DOHH2 (cell line): ENCODE measurements around the gene HOXC6.

Experiments used
- H3F3A ChIP-seq: fragments of 200-600 bp; sonication (generic), shearing (Covaris generic); 2 replicates; pipeline ENCODE4 v1.6.0; 2016; ENCODE audit warnings: antibody characterized with exemption, mild to moderate bottlenecking; ENCODE audit not compliant: control insufficient read depth, insufficient read depth
- H3K27ac ChIP-seq: fragments of 200-600 bp; sonication (generic); 2 replicates; pipeline ENCODE4 v1.5.1; 2014; ENCODE audit warnings: low read depth, mild to moderate bottlenecking, low read length, moderate library complexity
- H3K27me3 ChIP-seq: fragments of 200-600 bp; sonication (generic); 2 replicates; pipeline ENCODE4 v1.6.1; 2014; ENCODE audit warnings: mild to moderate bottlenecking, low read length, mixed read lengths; ENCODE audit not compliant: control insufficient read depth
- H3K36me3 ChIP-seq: fragments of 200-600 bp; sonication (generic); 2 replicates; pipeline ENCODE4 v1.6.1; 2014; ENCODE audit warnings: mild to moderate bottlenecking, low read length, moderate library complexity, mixed read lengths; ENCODE audit not compliant: control insufficient read depth
- H3K4me1 ChIP-seq: fragments of 200-600 bp; sonication (generic); 2 replicates; pipeline ENCODE4 v1.6.1; 2014; ENCODE audit warnings: mild to moderate bottlenecking, low read length, mixed read lengths; ENCODE audit not compliant: control insufficient read depth
- H3K4me2 ChIP-seq: fragments of 200-600 bp; sonication (generic); 2 replicates; pipeline ENCODE4 v1.6.0; 2014; ENCODE audit warnings: mild to moderate bottlenecking, low read length, moderate library complexity
- H3K4me3 ChIP-seq: fragments of 200-600 bp; sonication (generic); 2 replicates; pipeline ENCODE4 v1.5.1; 2014; ENCODE audit warnings: mild to moderate bottlenecking, low read length, mixed read lengths
- H3K79me2 ChIP-seq: fragments of 200-600 bp; sonication (generic); 2 replicates; pipeline ENCODE4 v1.6.1; 2014; ENCODE audit warnings: mild to moderate bottlenecking, low read length, mixed read lengths; ENCODE audit not compliant: control insufficient read depth
- H3K9me2 ChIP-seq: fragments of 200-600 bp; sonication (generic); replicated peaks from 2 replicates; pipeline ENCODE4 v1.6.1; 2014; ENCODE audit warnings: mild to moderate bottlenecking, low read length, mixed read lengths; ENCODE audit not compliant: control insufficient read depth
- H3K9me3 ChIP-seq: fragments of 200-600 bp; sonication (generic); 2 replicates; pipeline ENCODE4 v1.6.1; 2014; ENCODE audit warnings: antibody characterized with exemption, low read length, mixed read lengths; ENCODE audit not compliant: control insufficient read depth, insufficient read depth
- H4K20me1 ChIP-seq: fragments of 200-600 bp; sonication (generic); 2 replicates; pipeline ENCODE4 v1.6.0; 2014; ENCODE audit warnings: low read depth, mild to moderate bottlenecking, antibody characterized with exemption, low read length, moderate library complexity; ENCODE audit not compliant: control insufficient read depth, insufficient read depth
- CTCF ChIP-seq: fragments of 200-600 bp; sonication (generic); IDR thresholded peaks from one replicate; pipeline ENCODE4 v1.5.1; 2014; ENCODE audit warnings: antibody characterized with exemption, mild to moderate bottlenecking, low read depth, low read length; ENCODE audit not compliant: poor library complexity, severe bottlenecking
- EZH2phosphoT487 ChIP-seq: fragments of 200-600 bp; sonication (generic); IDR thresholded peaks from 2 replicates; pipeline ENCODE4 v1.6.1; 2017; ENCODE audit warnings: borderline replicate concordance, mild to moderate bottlenecking, antibody characterized with exemption, low read length, moderate library complexity, mixed read lengths

Gene HOXC6

GRCh38 chr12:54018468-54018984 lies 9.7 kb upstream of the HOXC6 start:
- Histone ChIP-seq H3K9me3 (no peaks in the 10 kb centered on the region), H3K27me3 (peaks cover 44% of the 10 kb centered on the region), H3K36me3 (no peaks in the 10 kb centered on the region), H3K79me2 (0 out of 2 replicates have a peak, but pooled peaks cover 4% of the 10 kb centered on the region), H3K4me3 (peak overlapping the region; percentile 92), H4K20me1 (no peaks in the 10 kb centered on the region), H3F3A (0 out of 2 replicates have a peak, but pooled peaks cover 2% of the 10 kb centered on the region), H3K9me2 (no peaks in the 10 kb centered on the region), H3K4me1 (peaks cover 11% of the 10 kb centered on the region), H3K27ac (peak overlapping the region; percentile 69), H3K4me2 (peak overlapping the region; percentile 89)
- TF ChIP-seq CTCF = no peak
- no peak for TF ChIP-seq EZH2phosphoT487

GRCh38 chr12:54019091-54019811 lies 9.0 kb upstream of the HOXC6 start:
- Histone ChIP-seq H3K4me1 (peaks cover 11% of the 10 kb centered on the region), H4K20me1 (no peaks in the 10 kb centered on the region), H3K27ac (no peak overlapping the region)

GRCh38 chr12:54019924-54020590 lies 8.2 kb upstream of the HOXC6 start:
- no peaks in the 10 kb centered on the region for H3K9me3 ChIP-seq
- H3K4me3 ChIP-seq = no peak overlapping the region
- peaks cover 11% of the 10 kb centered on the region for H3K4me1 ChIP-seq
- H3K79me2 ChIP-seq = 0 out of 2 replicates have a peak, but pooled peaks cover 4% of the 10 kb centered on the region
- no peaks in the 10 kb centered on the region for H4K20me1 ChIP-seq
- H3K9me2 ChIP-seq = no peaks in the 10 kb centered on the region
- H3K4me2 ChIP-seq = no peak overlapping the region
- 0 out of 2 replicates have a peak, but pooled peaks cover 2% of the 10 kb centered on the region for H3F3A ChIP-seq
- no peak overlapping the region for H3K27ac ChIP-seq
- no peaks in the 10 kb centered on the region for H3K36me3 ChIP-seq
- peaks cover 36% of the 10 kb centered on the region for H3K27me3 ChIP-seq
- TF ChIP-seq CTCF (no peak), EZH2phosphoT487 (no peak)

More at GRCh38 chr12:54019091-54019811, 9.0 kb upstream of the HOXC6 start:
- Histone ChIP-seq H3K9me2 (no peaks in the 10 kb centered on the region), H3K4me3 (no peak overlapping the region), H3K36me3 (no peaks in the 10 kb centered on the region), H3F3A (0 out of 2 replicates have a peak, but pooled peaks cover 2% of the 10 kb centered on the region), H3K4me2 (peak overlapping the region; percentile 89; the same call in 1 of the 2 replicates), H3K79me2 (0 out of 2 replicates have a peak, but pooled peaks cover 4% of the 10 kb centered on the region), H3K9me3 (no peaks in the 10 kb centered on the region), H3K27me3 (peaks cover 37% of the 10 kb centered on the region)
- no peak for TF ChIP-seq CTCF
- TF ChIP-seq EZH2phosphoT487 = no peak
